Suppressor macrophage (primary cell): ENCODE measurements around the gene BEGAIN.

ENCODE experiments used
- DNase-seq, 4 experiments: peaks; one replicate each; pipeline ENCODE4 v3.0.0-alpha.2; 2020 to 2022

The BEGAIN gene

DNA sequence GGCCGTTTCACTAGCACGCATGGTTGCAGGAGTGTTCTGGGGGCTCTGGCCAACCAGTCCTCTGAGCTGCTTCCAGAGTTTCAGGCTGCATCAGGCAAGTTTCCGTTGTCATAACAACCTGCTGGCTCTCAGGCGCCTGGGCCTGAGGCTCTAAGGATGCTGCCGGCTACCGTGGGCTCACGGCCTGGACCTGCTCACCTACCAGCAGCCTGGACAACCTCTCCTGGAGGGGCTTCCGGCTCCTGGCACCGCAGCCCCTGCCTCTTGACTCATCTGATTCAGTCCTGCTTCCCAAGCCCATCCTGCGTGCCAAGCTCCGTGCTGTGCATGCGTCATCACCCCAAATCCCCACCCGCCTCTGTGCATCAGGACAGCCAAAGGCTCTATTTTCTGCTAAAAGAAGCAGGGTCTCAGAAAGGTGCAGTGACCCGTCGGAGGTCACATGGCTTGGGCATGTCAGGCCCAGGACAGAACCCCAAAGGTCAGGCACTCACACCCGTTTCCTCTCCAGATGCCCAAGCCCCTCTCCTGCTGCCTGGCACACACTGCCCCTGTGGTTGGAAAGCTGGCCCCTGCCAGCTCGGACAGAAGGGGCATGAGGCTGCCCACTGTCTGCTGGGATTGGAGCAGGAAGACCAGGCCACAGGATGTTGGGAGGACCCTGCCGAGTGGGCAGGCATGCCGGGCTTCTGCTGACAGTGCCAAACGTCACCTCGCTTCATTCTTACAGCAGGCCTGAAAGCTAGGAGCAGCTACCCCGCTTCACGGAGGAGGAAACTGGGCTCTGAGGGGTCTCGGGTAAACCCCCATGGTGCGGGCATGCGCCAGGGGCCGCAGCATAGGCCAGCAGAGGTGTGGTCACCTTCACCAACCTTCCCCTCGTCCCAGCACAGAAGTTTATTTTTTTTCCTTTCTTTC, 5.7 kb downstream of the BEGAIN start:
- DNase-seq, result no peak

DNA sequence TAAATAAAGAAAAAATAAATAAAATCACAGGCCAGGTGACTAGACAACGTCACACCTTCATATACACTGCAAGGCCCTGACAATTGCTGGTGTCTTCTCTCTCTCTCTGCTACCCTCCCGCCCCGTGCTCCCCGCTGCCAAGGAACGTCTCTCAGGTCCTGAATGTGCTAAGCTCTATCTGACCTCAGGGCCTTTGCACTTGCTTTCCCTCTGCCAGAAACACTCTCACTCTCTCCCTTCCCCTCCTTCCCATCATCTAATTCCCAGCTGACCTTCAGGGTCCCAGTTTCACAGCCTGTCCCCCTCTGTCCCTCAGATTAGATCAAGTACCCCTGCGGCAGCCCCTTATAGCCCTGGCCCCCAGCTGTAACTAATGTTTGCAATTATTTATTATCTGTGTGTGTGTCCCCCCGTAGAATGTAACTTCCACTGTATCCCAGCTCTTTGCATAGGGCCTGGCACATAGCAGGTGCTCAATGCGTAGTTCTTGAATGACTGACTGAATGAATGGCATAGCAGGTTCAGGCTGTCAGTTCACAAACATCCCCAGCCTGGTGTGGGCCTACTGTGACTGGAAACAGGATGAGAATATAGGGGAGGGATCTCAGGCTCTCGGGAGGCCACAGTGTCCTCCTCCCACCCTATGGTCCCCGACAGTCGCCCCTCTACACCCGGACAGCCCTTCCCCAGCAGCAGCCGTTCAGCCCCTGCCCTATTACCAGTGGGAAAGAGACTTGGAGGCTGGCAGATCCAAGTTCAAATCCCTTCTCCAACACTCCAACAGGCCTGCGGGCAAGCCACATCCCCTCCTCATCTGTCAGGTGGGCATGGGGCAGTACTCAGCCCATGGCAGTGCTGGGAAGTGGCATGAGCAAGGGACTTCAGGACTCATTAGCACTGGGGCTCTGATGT, 6.6 kb downstream of the BEGAIN start:
- no peak for DNase-seq

DNA sequence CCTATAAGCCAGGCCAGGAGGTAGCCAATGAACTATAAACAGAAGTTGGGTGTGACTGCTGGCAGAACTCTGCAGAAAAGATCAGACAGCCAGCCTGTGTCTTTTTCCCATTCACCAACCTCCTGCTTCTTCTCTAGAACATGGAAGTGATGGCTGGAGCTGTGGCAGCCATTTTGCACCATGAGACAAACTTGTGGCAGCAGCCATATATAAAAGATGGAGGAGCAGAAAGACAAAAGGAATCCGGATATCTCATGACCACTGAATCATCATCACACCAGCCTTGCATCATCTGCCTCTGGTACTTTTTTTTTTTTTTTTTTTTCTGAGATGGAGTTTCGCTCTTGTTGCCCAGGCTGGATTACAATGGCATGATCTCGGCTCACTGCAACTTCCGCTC, 8.7 kb downstream of the BEGAIN start:
- peak in 3 of 4 experiments; percentile 20 to 30 (median 27) for DNase-seq

DNA sequence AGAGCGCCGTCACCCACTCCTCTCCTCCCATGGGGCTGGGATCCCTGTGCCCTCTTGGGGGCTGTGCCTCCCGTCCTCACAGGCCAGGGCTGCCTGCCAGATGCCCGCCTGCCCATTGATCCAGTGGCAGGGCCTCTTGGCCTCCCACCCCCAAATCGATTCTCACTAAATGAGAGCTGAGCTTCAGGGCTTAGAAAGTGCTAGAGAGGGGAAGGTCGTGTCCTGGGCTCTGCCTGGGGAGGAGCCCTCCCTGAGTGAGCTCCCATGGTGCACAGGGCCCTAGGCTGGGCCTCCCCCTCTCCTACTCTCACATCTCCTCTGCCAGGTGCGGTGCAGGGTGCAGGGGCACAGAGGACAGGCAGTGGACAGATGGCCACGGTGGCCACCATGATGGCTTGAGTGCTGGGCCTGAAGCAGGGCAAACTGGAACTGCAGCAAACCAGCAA, 9.2 kb downstream of the BEGAIN start:
- no peak for DNase-seq

DNA sequence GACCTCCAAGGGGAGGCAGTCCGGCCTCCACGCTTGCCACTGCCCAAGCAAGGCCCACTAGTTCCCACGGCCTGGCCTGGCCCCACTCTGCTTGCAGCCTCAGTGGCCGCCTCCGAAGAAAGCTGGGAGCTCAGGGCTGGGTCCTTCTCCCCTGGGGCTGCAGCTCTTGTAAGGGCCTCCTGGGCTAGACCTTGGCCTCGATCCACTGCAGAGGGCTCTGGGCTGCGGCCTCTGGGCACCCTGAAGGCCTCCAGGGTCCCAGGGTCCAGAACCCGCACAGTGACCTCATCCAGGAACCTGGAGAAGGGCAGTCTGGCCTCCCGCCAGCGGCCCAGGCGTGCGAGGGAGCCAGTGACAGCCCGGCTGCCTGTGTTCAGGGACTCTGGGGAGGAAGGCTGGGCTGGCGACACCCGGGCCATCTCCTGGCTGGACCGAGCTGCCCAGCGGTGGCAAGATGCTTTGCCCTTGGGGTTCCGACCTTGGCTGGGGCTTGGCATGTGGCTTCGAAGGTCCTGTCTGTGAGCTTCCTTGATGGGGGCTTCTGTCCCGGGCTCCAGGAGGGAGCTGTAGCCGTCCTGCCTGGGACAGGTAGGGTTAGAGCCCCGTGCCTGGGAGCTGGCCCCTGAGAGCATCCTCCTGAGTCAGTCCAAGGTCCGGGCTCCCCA, 9.8 kb downstream of the BEGAIN start:
- DNase-seq, result no peak

DNA sequence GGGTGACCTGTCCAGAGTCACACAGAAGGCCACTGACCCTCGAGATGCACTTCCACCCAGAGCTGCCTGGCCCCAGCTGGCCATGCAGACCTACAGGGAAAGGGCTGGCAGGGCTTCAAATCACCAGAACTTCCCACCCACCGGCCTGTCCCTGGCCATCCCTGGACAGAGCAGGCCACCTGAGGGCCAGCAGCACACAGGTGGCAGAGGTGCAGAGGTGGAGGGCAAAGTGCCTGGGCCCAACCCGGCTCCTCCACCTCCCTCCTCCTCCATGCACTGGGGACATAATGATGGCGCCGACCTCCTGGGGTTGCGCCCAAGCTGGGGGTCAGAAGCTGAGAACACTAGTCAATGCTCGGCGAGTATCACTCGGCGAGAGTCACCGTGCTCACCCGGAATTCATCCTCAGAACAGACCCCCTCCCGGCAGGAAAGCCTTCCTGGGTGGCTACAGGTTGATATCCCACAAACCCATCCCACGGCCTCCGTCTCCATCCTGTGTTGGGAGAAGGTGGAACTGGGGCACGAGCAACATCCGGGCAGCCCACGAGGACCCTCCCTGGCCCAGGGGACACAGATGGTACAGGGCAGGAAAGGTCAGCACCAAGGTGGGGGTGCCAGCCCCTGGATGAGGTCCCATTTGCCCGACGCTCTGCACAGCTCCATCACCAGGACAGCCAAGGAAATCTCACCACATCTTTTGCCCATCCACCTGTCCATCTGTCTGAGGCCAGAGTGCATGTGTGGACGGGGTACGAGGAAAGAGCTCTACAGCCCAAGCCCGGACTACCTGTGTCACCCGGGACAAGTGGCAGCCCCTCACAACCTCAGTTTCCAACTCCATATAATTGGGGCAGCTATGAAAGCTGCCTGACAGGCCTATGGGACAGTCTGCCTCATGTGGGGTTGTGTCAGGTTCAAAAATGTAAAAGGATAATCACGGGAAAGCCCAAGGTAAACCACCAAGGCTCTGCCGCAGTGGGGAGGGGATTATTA, 10.8 kb downstream of the BEGAIN start:
- DNase-seq, result no peak

DNA sequence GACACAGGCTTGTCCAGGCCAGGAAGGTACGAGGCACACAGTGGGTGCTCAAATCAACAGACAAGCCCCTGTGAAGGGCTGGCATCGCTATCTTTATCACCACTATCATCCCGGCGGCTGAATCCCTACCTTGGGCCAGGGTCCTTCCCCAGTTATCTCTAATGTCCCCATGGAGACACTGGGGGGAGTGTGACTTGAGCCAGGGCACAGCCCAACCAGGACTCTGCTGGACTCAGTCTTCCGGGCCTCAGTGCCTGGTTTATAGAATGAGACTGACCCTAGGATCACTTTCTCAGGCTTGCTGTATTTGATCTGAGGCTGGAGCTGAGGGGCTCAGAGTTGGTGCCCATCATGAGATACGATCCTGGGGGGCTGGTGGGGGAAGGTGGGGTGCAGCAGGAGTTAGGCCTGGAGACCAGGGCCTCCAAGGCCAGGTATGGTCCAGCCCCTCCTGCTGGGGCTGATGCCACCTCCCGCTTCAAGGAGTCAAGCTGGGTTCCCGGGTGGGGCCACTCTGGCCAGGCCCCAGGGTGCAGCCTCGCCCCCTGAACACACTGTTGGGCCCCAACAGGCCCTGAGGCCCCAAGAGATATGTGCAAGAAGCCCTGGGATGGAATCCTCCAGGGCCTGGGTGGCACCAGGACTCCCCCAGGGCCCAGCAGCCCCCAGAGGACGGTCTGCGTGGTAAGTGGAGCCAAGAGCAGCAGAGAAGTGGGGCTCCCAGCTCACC, 11.8 kb downstream of the BEGAIN start:
- DNase-seq, result no peak

DNA sequence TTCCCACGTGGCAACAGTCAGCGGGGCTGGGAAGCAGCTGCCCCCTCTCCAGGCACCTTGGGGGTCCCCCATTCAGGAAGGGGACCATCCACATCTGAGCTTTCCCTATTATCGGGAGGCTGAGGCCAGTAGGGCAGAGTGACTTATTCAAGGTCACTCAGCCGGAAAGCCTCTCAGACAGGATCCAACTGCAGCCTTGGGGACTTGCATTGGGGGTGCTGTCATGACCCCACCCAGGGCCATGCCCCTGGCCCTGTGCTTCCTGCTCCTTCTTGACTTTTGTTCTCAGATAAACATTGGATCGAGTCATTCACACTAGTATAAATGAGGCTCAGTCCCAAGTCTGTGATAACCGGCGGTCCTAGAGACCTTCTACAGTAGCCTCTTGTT, 12.6 kb downstream of the BEGAIN start:
- no peak for DNase-seq

DNA sequence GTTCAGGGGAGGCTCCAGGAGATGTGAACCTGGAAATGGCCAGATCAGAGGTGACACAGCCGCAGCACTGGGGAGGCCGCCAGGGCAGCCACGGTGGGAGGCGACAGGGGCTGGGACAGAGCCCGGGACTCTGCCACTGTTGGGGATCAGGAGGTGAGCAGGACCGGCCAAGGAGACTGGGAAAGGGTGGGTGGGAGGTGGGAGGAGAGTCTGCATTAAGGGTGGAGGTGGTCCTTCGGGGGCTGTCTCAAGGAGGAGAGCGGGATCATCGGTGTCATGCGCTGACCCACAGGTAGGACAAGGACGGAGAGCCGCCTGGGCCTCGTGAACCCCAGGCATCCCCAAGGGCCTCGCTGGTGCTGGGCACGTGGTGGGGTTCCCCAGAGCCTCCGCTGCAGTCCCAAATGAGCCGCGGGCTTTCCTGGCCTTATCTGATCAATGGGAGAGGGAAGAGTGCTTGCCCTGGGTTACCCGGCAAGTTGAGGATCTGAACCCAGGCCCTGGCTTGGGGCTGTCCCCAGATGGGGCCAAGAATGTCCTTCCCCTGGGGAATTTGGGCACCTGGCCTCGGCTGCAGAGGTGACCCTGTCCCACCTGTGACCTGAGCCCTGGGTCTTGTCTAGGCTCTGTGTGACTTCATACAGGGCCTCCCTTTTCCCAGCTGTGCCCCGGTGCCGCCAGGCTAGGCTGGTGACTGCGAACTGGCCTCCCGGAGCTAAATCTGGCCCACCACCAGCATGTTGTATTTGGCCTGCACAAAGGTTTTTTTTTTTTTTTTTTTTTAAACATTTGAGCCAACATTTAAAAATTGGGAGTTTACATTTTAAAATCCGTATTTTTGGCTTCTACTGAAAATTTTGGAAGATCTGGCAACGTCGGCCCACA, 13.2 kb downstream of the BEGAIN start:
- no peak for DNase-seq

DNA sequence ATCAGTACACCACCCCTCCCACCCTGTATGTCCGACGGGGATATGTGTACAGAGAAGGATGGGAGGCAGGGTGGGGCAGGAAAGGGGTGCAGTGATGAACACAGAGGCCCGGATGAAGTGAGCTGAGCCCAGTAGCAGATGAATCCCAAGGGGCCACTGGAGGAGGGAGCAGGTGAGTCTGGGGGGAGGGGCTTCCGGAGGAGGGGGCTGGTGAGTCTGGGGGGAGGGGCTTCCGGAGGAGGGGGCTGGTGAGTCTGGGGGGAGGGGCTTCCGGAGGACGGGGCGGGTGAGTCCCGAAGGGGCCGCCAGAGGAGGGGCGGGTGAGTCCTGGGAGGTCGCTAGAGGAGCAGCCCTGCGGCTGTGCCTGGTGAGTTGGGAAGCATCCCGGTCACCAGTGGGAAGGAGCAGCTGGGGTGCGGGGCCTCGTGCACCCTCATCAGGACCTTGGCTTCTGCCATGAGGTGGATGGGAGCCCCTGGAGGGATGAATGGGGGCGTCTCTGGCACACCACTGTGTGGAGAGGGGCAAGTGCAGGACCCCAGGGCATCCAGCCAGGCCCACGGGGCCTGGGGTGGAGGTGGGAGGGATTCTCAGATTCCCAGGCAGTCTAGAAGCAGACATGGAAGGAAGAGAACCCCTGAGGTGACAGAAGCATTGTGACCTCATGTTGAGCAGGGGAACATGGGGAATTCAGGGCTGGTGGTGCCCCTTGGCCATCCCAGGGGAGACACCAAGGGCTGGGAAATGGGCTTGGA, 14.0 kb downstream of the BEGAIN start:
- no peak for DNase-seq

DNA sequence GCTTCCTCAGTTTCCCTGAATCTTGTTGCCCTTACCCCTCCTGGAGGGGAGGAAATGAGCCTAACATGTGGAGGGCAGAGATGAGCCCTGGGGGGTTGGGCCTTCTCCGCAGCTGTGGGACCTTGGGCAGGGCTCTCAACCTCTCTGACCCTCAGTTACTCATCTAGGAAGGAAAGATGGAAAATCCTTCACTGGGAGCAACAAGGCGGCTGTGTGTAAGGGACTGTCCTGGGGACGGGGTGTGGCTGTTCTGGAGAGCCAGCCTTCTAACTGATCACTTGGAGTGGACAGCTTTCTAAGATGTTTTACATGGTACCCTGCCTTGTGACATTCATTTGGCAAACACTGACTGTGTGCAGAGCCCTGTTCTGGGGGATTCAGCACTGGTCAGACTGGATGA, 14.7 kb downstream of the BEGAIN start:
- no peak for DNase-seq

DNA sequence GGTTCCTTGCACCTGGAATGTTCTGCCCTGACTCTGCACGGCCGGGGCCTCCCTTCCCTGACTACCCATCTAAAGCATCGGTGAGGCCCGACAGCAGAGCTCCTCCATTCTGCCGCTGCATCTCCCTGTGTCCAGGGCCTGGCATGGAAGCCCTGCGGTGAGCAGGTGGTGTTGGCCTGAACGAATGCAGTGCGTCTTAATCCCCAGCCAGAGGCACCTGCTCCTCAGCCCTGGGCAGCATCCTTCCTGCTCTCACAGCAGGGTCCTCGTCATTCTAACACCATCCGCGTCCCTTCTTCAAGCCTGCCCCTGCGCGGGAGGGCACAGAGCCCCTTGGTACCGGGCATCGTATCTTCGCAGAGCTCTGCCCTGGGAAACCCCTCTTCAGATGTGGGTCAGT, 15.4 kb downstream of the BEGAIN start:
- DNase-seq, result no peak

DNA sequence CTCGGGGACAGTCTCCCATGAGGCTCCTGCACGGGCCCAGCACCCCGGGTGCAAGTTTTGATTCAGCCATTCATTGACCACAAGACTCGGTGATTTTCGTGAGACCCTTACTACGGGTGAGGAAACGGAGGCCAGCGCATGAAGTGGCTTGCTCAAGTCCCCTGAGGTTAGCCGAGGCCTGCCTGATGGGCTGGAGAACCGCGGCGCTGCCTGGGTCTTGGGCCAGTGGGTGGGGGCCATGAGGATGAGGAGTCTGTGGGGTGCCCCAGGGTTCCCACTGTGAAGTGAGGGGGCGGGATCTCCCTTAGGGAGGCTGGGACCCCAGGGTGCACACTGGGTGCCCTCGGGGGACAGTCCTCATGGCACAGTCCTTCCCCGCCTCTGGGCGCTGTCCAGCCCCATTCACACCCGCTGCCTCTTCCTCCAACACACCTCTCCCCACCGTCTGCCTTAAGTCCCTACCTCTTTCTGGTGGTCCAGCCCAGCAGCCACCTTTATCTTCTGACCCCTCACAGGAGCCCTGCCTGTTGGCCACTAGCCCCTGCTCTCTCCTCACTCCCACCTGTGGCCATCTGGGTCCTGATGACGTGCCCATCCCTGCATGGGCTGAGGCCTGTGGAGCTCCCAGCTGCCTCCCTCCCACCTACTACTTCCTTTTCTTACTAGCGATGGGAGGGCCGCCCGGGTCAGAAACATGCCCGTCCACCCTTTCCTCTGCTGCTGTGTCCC, 16.3 kb downstream of the BEGAIN start:
- DNase-seq, result no peak

DNA sequence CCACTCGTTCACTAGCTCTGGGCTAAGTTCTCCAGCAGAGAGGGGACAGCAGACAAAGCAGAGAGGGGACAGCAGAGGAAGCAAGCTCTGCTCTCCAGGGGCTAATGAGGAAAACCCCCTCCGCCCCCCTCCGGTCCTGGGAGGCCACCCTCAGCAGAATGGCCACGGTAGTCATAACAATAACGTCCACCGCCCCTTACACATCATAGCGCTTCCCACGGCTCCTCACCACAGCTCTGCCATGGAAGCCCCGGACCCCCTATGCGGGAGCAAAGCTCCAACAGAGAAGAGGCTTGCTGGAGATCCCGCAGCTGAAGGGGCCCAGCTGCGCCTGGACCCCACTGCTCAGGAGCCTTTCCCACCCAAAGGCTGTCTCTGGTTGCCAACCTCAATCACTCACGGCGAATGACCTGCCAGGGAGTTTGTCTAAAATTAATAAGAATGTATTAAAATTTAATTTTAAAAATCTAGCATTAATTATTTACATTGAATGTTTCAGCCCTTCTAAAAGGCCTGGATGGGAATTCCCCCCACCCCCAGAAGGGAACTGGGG, 17.4 kb downstream of the BEGAIN start:
- no peak for DNase-seq

DNA sequence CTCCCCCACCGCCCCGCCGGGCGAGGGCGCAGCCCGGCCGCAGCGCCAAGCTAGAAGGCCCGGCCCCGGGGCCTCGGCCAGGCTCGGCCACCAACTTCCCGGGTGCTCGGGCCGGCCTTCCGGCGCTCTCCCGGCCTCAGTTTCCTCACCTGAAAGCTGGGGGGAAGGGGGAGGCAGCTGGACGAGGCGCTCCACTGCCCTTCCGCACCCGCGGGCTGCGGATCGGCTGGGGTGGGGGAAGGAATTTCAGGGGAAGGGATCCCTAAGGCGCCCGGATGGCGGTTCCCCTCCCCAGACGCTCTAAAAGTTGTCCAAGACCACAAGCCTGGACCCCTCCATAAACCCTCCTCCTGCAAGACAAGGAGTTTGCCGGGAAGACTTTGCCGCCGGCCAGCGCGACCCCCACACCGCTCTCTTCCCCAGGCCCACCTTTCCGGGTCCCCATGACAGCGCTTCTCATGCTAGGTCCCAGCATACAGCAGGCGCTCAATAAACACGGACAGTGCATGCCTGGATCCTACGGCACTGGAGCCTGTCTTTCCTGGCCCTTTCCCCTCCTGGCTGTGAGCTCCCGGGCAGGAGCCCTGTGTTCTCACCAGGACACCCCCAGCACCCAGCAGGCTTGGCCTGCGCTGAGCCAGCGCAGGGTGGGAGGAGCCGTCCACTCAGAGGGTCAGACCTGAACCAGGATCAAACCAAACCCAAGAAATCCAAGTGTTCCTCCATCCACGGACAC, 18.1 kb downstream of the BEGAIN start:
- DNase-seq, result peak in 2 of 4 experiments; percentile 33 to 40

DNA sequence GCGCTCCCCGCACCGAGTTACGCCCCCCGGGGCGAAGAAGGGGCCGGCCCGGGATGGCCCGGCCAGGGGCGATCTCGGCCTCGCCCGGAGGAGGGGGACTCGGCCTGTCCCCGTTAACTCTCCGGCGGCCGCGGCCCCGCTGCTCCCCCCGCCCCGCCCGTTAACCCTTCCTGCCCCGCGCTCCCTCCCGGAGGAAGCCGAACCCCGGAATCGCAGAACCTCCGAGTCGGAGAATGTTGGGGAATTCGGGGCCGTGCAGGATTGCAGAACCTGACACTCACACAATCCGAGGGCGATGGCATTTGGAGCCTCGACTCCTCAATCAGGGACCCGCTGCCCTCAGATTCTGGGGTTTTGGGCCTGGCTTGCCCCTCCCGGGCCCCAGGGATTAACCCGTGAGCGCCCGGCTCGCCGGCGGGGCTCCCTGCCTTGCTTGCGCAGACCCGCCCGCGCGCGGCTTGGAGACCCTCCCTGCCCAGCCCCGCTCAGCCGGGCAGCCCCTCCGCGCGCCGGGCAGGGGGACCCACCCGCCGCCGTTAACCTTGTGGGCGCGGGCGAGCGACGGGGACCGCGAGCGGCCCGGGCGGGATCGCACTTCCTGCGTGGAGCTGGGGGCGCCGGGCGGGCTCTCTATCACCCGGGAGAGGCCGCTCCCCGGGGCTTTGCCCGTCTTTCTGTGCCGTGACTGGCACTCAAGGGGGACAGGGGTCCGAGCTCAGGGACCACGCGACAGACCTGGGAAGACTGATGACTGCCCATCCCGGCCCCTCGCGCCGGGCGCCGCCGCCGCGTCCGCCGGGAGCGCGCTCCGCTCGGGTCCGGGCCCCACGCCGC, 18.8 kb downstream of the BEGAIN start:
- peak in 2 of 4 experiments; percentile 27 to 34 for DNase-seq

DNA sequence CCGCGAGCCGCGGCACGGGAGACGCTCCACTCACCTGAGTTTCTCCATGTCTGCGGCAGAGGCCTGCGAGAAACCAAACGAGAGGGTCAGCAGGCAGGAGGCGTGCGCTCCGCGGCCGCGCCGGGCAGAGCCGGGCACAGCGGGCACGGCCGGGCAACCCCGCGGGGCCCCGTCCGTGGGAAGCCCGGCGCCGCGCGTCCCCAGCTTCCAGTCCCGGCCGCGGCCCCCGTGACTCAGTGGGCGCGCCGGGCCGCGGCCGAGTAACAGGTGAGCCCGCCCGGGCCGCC, 19.4 kb downstream of the BEGAIN start:
- peak in 2 of 4 experiments; percentile 19 to 34 for DNase-seq
